HG03460 (cell line): ENCODE data around the gene PIN1.

ENCODE experiments used
- ATAC-seq: cut with Tn5 transposase; IDR thresholded peaks from one replicate; pipeline ENCODE4 v1.9.1; 2021; ENCODE audit not compliant: unreplicated experiment

Gene PIN1

DNA sequence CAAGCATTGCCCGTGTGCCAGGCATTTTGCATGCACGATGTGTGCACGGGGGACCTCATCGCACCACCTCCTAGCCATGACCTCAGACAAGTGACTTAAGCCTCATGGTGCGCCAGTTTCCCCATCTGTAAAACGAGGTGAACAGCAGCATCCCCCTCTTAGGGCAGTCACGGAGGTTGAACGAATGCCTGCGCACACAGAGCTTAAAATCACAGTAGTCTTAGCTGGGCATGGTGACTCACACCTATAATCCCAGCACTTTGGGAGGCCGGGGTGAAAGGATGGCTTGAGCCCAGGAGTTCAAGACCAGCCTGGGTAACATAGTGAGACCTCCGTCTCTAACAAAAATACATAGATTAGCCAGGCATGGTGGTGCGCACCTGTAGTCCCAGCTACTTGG lies 48.6 kb downstream of the PIN1 start:
- ATAC-seq, result no peak

DNA sequence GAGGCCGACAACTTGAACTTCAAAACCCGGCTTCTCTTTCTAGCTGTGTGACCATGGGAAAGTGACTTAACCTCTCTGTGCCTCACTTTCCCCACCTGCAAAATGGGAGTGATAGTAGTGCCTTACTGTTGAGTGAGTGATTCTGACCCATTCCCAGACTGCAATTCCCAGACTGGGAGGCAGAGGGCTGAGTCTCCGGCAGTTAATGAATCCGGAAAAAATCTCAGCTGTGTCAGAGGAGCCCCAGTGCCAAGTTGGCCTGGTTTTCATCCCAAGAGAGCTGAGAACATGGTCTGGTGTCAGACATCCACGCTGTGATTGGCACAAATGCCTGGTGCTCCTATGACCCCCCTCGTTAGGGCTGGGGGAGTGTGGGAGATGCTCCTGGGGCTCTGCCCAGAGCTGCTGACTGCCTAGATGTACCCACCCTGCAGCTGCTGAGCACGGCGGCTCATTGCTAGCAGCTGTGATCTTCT lies 50.0 kb downstream of the PIN1 start:
- ATAC-seq, result no peak

DNA sequence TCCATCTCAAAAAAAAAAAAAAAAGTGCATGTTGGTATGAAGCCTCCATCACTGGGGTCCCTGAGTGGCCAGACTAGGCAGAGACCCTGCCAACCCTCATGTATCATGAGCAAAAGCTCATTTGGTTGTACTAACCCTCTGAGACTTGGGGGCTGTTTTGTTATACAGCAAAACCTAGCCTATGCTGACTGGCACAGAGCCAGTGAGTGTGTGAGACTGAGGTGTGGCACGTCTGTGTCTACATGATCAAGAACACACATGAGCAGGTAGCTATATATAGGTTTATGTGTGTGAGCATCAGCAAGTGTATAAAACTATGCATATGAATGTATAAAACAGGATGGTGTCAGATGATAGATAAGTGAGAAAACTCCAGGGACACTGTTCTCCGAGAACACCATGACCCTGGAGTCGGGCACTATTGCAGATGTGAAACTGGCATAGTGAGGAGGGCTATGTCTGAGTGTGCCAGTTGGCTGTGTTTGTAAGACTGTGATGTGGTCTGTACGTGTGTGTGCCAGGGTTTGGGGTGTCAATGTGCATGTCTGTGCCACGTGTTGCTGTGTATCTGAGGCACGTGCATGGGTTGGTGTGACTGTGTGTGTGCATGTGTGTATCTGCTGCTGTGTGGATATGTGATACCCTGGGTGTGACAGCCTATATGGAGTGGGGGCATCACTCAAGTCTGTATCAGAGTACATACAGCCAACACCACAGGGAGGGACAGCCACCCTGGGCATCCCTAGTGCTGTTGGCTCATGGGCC lies 56.7 kb downstream of the PIN1 start:
- ATAC-seq, result no peak
